ENCODE measurements around the gene TAPT1. TPM values are rescaled to one million over a fixed set of nuclear protein-coding genes. Genes with fewer than 3 reads are reported as not detected.
"Not testable (repeated sequence)": the region's sequence is repeated elsewhere in the genome, so short reads cannot be mapped to it uniquely, and the experiment has no call there.

The TAPT1 gene
- total RNA-seq, 2 donors from 2014 or later = 71.3 to 83.6 TPM

GRCh38 chr4:16197876-16198665 lies 28.2 kb downstream of the TAPT1 start:
- H3K4me1 Mint-ChIP-seq = peaks cover 8% of the 10 kb centered on the region
- H3K9me3 ChIP-seq (ENCODE audit: control insufficient read depth, low read length, poor library complexity, severe bottlenecking) = no peaks in the 10 kb centered on the region
- peak overlapping the region; percentile 27 for H3K27ac Mint-ChIP-seq
- H3K4me3 Mint-ChIP-seq = no peak overlapping the region
- DNase-seq = no peak
- ATAC-seq = no peak
- no peaks in the 10 kb centered on the region for H3K27me3 Mint-ChIP-seq
- H3K36me3 Mint-ChIP-seq (ENCODE audit: low read depth) = peaks cover 2% of the 10 kb centered on the region

GRCh38 chr4:16196482-16197393 lies 29.5 kb downstream of the TAPT1 start:
- H3K4me3 Mint-ChIP-seq = peak overlapping the region; percentile 43
- no peak for DNase-seq
- H3K4me1 Mint-ChIP-seq = peaks cover 8% of the 10 kb centered on the region
- no peak overlapping the region for H3K27ac Mint-ChIP-seq
- peaks cover 2% of the 10 kb centered on the region for H3K36me3 Mint-ChIP-seq (ENCODE audit: low read depth)
- ATAC-seq = peak; percentile 27
- H3K27me3 Mint-ChIP-seq = no peaks in the 10 kb centered on the region
- no peaks in the 10 kb centered on the region for H3K9me3 ChIP-seq (ENCODE audit: control insufficient read depth, low read length, poor library complexity, severe bottlenecking)

DNA sequence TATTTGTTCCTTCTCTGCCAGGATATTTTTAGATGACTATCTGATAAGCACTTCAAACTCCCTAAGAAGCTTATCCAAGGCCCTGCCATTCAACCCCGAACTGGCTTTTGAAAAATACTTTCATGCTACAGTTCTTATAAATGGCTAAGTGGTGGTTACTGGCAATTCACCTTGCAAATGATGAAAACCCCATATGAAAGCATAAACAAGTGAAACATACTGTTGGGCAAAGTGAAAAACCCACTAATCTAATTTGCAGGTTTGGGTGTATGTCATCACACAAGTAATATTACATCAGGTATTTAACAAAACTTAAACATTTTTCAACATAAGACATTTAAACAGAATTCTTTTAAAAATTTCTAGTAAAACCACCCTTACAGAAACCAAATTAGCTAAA lies 31.1 kb downstream of the TAPT1 start:
- H3K9me3 ChIP-seq (ENCODE audit: control insufficient read depth, low read length, poor library complexity, severe bottlenecking) = no peaks in the 10 kb centered on the region
- DNase-seq = no peak
- Mint-ChIP-seq H3K27ac (no peak overlapping the region), H3K27me3 (no peaks in the 10 kb centered on the region), H3K4me3 (no peak overlapping the region), H3K4me1 (peaks cover 8% of the 10 kb centered on the region), H3K36me3 (ENCODE audit: low read depth) (peaks cover 5% of the 10 kb centered on the region)
- no peak for ATAC-seq

- not testable (repeated sequence) for H3K4me1 Mint-ChIP-seq; H3K36me3 Mint-ChIP-seq (ENCODE audit: low read depth); H3K4me3 Mint-ChIP-seq; H3K27ac Mint-ChIP-seq; H3K27me3 Mint-ChIP-seq; DNase-seq; H3K9me3 ChIP-seq (ENCODE audit: control insufficient read depth, low read length, poor library complexity, severe bottlenecking); ATAC-seq
Observed at GRCh38 chr4:16194798-16195197, 31.5 kb downstream of the TAPT1 start.

DNA sequence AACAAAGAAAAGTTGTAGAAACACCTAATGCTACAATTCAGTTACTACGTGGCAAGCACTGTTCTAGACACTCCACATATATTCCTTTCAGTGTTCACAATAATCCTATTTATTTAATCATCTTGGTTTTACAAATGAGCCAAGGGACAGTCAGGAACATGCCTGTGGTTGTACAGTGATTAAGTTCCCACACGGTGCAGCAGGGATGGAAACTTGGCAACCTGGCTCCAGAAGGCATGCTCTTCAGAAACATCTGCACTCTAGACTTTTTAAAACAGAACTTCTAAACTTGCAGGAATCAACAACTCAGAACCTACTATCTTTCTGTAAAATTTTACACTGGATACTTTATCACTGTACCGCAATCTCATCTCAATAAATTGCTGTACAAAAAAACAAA lies 32.1 kb downstream of the TAPT1 start:
- no peaks in the 10 kb centered on the region for H3K9me3 ChIP-seq (ENCODE audit: control insufficient read depth, low read length, poor library complexity, severe bottlenecking)
- Mint-ChIP-seq H3K36me3 (ENCODE audit: low read depth) (peaks cover 8% of the 10 kb centered on the region), H3K4me1 (peaks cover 8% of the 10 kb centered on the region), H3K27me3 (no peaks in the 10 kb centered on the region), H3K4me3 (no peak overlapping the region), H3K27ac (no peak overlapping the region)
- ATAC-seq (no peak), DNase-seq (no peak)

DNA sequence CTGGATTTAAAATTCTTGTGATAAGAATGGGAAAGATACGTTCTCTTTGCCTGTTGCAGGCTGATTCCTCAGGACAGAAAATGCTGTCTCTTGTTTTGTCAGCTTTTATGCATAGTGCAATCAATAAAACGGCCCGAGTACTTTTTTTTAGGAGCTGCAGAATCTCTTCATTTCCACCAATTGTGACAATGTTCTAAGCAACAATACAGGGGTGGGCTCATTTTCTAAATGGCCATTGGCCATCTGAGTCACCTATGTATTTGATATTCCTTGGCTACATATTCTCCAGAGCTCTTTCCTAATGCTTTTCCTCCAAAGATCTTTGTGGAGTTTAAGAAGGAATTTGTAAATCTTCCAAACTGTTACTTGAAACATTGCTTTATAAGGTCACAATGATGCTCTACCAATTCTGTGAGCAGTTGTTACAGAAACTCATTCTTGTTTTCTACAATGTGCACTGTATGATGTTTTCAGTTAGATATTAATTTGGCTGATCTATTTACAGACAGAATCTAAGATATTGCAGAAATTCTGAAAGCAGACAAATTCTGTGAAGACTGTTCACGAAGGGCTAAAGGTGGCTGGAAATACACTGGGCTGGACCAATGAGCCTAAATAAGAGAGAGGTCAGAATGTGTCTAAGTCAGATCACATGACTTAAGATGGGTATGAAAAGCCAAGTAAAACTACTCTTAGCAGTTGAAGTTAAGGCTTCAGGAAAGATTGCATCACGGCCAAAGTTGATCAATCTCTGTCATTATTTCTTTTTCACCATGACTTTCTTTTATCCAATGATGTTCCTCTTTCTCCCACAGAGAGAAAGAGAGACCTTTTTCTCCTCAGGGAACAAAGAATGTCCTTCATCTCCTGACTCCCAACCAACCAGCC lies 33.4 kb downstream of the TAPT1 start:
- H3K4me1 Mint-ChIP-seq = peaks cover 8% of the 10 kb centered on the region
- no peak overlapping the region for H3K4me3 Mint-ChIP-seq
- ATAC-seq (no peak), DNase-seq (no peak)
- no peak overlapping the region for H3K27ac Mint-ChIP-seq
- H3K27me3 Mint-ChIP-seq = no peaks in the 10 kb centered on the region
- no peaks in the 10 kb centered on the region for H3K9me3 ChIP-seq (ENCODE audit: control insufficient read depth, low read length, poor library complexity, severe bottlenecking)
- H3K36me3 Mint-ChIP-seq (ENCODE audit: low read depth) = peaks cover 8% of the 10 kb centered on the region

DNA sequence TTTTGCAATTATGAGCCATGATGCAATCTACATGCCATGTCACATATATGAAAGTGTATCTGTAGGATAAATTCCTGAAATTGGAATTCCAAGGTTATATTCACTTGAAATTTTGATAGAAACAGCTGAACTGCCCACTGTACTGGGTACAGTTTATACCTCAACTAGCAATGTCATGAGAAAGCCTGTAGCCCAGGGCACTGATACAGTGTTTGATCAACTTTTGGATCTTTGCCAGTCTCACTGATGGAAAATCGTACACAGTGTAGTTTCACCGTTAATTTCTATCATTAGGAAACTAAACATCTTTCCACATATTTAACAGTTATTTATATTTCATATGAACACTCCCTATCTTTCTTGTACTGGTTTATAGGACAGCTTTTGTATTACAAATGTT lies 34.2 kb downstream of the TAPT1 start:
- Mint-ChIP-seq H3K4me3 (no peak overlapping the region), H3K36me3 (ENCODE audit: low read depth) (peaks cover 8% of the 10 kb centered on the region), H3K4me1 (peaks cover 8% of the 10 kb centered on the region), H3K27me3 (no peaks in the 10 kb centered on the region), H3K27ac (no peak overlapping the region)
- no peak for ATAC-seq
- H3K9me3 ChIP-seq (ENCODE audit: control insufficient read depth, low read length, poor library complexity, severe bottlenecking) = no peaks in the 10 kb centered on the region
- no peak for DNase-seq

DNA sequence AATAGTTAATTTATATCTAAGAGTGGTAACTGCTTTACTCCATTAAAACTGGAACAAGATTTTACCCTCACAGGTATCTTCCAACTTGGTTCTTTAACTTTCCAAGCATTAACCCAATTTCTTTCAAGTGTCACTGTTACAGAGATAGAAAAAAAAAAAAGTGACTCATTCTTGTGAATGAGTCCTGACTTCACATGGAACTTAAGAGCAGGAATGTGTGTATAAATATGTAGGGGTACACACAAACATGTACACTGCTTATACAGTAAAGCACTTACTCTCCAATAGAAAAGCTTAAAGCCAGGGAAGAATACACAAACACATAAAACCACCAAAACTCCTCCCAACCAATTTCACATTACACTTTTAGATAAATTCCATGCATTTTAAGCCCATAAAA lies 38.8 kb downstream of the TAPT1 start:
- no peak for ATAC-seq
- no peaks in the 10 kb centered on the region for H3K9me3 ChIP-seq (ENCODE audit: control insufficient read depth, low read length, poor library complexity, severe bottlenecking)
- Mint-ChIP-seq H3K36me3 (ENCODE audit: low read depth) (peaks cover 9% of the 10 kb centered on the region), H3K27ac (no peak overlapping the region), H3K4me1 (peaks cover 3% of the 10 kb centered on the region), H3K27me3 (no peaks in the 10 kb centered on the region), H3K4me3 (no peak overlapping the region)
- no peak for DNase-seq

- Mint-ChIP-seq H3K27ac (no peak overlapping the region), H3K4me1 (peaks cover 3% of the 10 kb centered on the region), H3K36me3 (ENCODE audit: low read depth) (peaks cover 9% of the 10 kb centered on the region)
Observed at GRCh38 chr4:16186986-16187385, 39.3 kb downstream of the TAPT1 start.

GRCh38 chr4:16183604-16184003 lies 42.7 kb downstream of the TAPT1 start:
- Mint-ChIP-seq H3K4me3 (no peak overlapping the region), H3K27me3 (no peaks in the 10 kb centered on the region), H3K4me1 (peaks cover 3% of the 10 kb centered on the region), H3K36me3 (ENCODE audit: low read depth) (peaks cover 3% of the 10 kb centered on the region), H3K27ac (no peak overlapping the region)
- H3K9me3 ChIP-seq (ENCODE audit: control insufficient read depth, low read length, poor library complexity, severe bottlenecking) = no peaks in the 10 kb centered on the region
- ATAC-seq (no peak), DNase-seq (no peak)

More at GRCh38 chr4:16186986-16187385, 39.3 kb downstream of the TAPT1 start:
- DNase-seq (no peak), ATAC-seq (no peak)
- Mint-ChIP-seq H3K27me3 (no peaks in the 10 kb centered on the region), H3K4me3 (no peak overlapping the region)
- no peaks in the 10 kb centered on the region for H3K9me3 ChIP-seq (ENCODE audit: control insufficient read depth, low read length, poor library complexity, severe bottlenecking)

DNA sequence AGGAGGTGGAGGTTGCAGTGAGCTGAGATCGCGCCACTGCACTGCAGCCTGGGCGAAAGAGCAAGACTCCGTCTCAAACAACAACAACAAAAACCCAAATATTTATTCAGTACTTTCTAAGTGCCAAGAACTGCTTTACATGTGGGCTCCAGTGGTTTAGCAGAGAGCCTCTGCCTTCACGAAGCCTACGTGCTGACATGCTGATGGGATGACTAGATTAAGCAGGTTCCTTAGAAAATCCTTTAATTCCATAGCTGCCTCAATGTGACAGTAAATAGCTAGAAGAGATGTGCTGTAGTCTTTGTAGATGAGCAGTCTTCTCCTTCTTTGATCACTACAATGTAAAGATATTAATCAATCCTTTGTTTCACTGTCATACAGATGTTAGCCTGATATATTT lies 49.6 kb downstream of the TAPT1 start:
- ATAC-seq (no peak), DNase-seq (no peak)
- no peaks in the 10 kb centered on the region for H3K9me3 ChIP-seq (ENCODE audit: control insufficient read depth, low read length, poor library complexity, severe bottlenecking)
- H3K4me3 Mint-ChIP-seq = no peak overlapping the region
- no peak overlapping the region for H3K27ac Mint-ChIP-seq
- no peaks in the 10 kb centered on the region for H3K27me3 Mint-ChIP-seq
- H3K36me3 Mint-ChIP-seq (ENCODE audit: low read depth) = peaks cover 3% of the 10 kb centered on the region
- H3K4me1 Mint-ChIP-seq = no peaks in the 10 kb centered on the region

DNA sequence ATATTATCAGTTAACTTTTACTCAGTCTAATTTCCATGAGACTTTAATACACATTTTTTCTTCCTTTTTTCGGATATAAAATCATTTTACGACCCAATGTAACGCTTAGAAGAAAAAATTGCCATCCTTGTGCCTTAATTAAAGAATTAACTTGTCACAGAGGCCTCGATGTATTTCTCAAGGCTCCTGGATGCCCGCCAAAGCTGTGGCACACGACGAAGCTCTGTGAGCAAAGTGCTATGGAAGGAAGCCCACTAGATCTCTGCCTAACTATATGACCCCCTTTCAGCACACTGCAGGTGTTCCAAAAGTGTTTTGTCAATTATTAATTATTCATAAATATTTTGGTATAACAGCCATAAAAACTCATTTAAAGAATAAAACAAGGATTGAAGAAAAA lies 54.4 kb downstream of the TAPT1 start:
- Mint-ChIP-seq H3K36me3 (ENCODE audit: low read depth) (peaks cover 8% of the 10 kb centered on the region), H3K4me1 (peaks cover 2% of the 10 kb centered on the region), H3K27me3 (no peaks in the 10 kb centered on the region), H3K4me3 (no peak overlapping the region), H3K27ac (no peak overlapping the region)
- no peaks in the 10 kb centered on the region for H3K9me3 ChIP-seq (ENCODE audit: control insufficient read depth, low read length, poor library complexity, severe bottlenecking)
- DNase-seq (no peak), ATAC-seq (no peak)

- Mint-ChIP-seq H3K27me3 (no peaks in the 10 kb centered on the region), H3K4me3 (no peak overlapping the region), H3K36me3 (ENCODE audit: low read depth) (peaks cover 22% of the 10 kb centered on the region), H3K4me1 (peaks cover 6% of the 10 kb centered on the region), H3K27ac (no peak overlapping the region)
- ATAC-seq (no peak), DNase-seq (no peak)
- H3K9me3 ChIP-seq (ENCODE audit: control insufficient read depth, low read length, poor library complexity, severe bottlenecking) = no peaks in the 10 kb centered on the region
Observed at GRCh38 chr4:16169490-16169889, 56.8 kb downstream of the TAPT1 start.
